ENCODE results near the gene MRGPRX1.

The MRGPRX1 gene

DNA sequence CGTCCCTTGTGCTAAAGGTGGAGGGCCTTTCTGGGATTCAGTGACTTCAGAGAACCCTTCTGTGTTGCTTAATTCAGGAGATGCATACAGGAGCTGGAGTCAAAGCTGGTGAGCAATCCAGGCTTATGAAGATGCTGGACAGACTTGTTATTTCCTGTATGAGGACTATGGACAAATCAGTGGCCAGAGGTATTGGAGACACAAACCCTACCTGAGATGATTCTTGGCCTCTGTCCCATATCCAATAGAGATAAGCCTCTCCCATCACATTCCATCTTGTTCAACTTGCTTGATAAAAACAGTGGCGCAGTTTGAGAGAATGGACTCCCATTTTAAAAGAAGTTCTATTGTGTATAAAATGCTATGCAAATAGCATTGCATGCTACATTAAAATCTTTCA lies at the start of gene MRGPRX1:
MRGPRX1 (minus strand) TSS at position 101 of the 400 bp plus-strand sequence. CDS start 4,630 bp downstream, outside the sequence.
- TF ChIP-seq, protein P1, sequence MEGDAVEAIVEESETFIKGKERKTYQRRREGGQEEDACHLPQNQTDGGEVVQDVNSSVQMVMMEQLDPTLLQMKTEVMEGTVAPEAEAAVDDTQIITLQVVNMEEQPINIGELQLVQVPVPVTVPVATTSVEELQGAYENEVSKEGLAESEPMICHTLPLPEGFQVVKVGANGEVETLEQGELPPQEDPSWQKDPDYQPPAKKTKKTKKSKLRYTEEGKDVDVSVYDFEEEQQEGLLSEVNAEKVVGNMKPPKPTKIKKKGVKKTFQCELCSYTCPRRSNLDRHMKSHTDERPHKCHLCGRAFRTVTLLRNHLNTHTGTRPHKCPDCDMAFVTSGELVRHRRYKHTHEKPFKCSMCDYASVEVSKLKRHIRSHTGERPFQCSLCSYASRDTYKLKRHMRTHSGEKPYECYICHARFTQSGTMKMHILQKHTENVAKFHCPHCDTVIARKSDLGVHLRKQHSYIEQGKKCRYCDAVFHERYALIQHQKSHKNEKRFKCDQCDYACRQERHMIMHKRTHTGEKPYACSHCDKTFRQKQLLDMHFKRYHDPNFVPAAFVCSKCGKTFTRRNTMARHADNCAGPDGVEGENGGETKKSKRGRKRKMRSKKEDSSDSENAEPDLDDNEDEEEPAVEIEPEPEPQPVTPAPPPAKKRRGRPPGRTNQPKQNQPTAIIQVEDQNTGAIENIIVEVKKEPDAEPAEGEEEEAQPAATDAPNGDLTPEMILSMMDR (conservative IDR thresholded peaks at IDR 0.05; ENCODE audit: low read length), result no peak
- no peak within 1 kb of the TSS for H3K4me3 ChIP-seq (ENCODE audit: low read length)
- no peak for DNase-seq (ENCODE audit: low read depth)

DNA sequence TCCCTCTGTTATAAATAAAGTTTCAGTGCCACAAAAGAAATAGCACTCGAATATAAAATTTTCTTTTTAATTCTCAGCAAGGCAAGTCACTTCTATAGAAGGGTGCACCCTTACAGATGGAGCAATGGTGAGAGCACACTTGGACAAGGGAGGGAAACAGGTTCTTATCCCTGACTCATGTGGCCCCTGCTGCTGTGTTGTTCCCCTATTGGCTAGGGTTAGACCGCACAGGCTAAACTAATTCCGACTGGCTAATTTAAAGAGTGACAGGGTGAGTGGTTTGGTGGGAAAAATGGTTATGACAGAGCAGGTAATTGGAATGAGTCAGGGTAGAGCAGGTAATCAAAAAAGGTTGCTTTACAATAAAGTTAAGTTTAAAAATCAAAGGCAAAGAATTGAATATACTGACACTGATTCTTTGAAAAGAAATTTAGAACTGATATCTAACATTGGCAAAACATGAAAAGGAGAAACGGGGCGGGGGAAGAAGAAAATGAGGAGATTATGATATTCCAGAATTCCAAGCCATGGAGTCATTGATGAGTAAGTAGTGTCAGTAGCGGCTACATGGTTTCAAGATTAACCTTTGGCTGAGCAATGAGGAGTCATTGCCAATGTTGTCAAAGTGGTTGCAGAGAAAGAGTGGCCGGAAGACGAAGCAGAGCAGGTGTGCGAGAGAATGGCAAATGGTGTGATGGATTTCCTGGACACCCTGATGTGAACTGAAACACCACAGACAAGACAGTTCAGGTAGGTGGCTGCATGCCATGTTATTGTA lies 48.4 kb upstream of the MRGPRX1 start:
- H3K4me3 ChIP-seq (ENCODE audit: low read length), result no peak overlapping the region
- no peak for DNase-seq (ENCODE audit: low read depth)
- TF ChIP-seq, protein P1 (conservative IDR thresholded peaks at IDR 0.05; ENCODE audit: low read length), result no peak

DNA sequence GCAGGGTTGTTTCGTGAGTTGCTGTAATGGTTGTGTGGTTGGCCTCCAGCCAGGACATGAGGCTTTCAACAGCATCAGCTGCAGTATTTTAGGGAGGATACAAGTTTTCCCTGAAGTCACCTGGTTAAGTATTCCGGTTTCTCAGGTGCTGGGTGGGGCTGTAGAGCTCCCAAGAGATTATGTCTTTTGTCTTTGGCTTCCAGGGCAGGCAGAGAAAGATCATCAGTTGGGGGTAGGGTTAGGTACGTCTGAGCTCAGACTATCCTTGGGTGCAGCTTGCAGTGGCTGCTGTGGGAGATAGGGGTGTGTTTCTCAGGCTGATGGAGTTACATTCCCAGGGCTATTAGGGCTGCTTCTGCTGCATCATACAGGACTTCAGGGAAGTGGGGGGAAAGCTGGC lies 47.5 kb upstream of the MRGPRX1 start:
- DNase-seq (ENCODE audit: low read depth), result no peak
- TF ChIP-seq, protein P1 (conservative IDR thresholded peaks at IDR 0.05; ENCODE audit: low read length), result no peak
- H3K4me3 ChIP-seq (ENCODE audit: low read length), result no peak overlapping the region

DNA sequence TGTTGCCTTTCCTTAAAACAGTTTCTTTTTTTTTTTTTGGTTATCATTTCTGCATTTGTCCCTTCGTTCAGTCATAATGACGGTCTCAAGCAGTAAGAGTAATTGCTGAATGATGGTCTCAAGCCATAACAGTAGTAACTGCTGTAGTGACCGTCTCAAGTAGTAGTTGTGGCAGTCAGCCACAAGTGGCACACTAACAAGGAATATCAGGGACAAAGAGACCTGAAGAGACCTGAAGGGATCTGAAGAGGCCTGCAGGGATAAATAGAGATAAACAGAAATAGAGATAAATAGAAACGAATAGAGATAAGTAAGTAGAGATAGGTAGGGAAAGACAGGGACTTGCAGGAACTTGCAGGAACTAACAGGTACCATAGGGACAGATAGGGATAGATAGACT lies 42.7 kb upstream of the MRGPRX1 start:
- TF ChIP-seq, protein P1 (conservative IDR thresholded peaks at IDR 0.05; ENCODE audit: low read length), result no peak
- no peak overlapping the region for H3K4me3 ChIP-seq (ENCODE audit: low read length)
- no peak for DNase-seq (ENCODE audit: low read depth)

DNA sequence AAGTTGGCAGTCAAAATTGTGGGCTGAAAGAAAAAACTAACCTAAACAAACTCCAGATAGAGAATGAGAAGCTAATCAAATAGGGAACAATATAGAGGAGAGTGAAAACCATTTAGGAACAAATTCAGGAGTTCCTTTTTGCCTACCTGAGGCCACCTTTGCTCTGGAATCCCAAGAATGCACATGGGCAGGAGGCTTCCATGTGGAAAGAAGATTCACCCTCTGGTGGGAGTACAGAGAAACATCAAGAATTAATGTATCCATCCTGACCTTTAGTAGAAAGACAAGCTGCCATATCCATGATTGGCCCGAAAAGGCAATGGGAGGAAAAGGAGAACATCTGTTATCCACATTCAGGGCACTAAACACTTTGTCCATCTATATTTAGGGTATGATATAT lies 35.0 kb upstream of the MRGPRX1 start:
- H3K4me3 ChIP-seq (ENCODE audit: low read length), result no peak overlapping the region
- TF ChIP-seq, protein P1 (conservative IDR thresholded peaks at IDR 0.05; ENCODE audit: low read length), result no peak
- no peak for DNase-seq (ENCODE audit: low read depth)

DNA sequence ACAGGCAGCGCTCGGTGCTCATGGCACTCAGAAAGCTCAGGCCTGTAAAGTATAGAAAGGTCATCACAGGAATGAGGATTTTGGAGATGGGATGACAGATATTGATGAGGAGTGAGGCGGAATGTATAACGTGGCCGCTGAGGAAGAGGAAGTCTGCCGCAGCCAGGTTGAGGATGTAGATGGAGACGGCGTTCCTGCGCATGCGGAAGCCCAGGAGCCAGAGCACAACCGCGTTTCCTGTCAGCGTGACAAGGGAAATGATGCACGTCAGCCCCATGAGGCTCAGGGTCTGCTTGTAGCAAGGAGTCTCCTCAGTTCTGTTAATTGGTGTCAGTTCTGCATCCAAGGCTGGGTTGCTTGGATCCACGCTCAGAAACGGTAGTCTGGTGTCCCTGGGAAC lies 33.1 kb upstream of the MRGPRX1 start:
- TF ChIP-seq, protein P1 (conservative IDR thresholded peaks at IDR 0.05; ENCODE audit: low read length), result no peak
- no peak overlapping the region for H3K4me3 ChIP-seq (ENCODE audit: low read length)
- DNase-seq (ENCODE audit: low read depth), result no peak

DNA sequence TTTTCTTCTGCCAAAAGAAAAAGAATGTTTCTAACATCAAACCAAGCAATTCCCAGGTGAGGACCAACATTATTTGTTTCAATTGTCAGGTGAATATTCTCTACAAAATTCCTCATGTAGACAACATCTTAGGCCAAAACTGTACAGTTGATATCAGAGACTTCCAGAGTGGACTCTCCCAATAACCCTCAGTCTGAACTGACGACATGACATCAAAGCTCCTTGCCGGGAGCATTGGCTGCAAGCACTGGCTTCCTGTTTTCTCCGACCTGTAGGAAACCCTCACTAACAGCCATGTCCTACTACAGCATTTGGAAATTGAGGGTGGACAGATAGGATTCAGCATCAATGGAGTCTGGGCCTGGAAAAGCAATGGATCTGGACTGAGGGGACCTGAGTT lies 30.5 kb upstream of the MRGPRX1 start:
- DNase-seq (ENCODE audit: low read depth), result no peak
- TF ChIP-seq, protein P1 (conservative IDR thresholded peaks at IDR 0.05; ENCODE audit: low read length), result no peak
- H3K4me3 ChIP-seq (ENCODE audit: low read length), result no peak overlapping the region
